CD4-positive, alpha-beta T cell treated with Interferon gamma for 1 hour (primary cell): ENCODE measurements around the gene CTPS2.
"Not testable (repeated sequence)": the region's sequence is repeated elsewhere in the genome, so short reads cannot be mapped to it uniquely, and the experiment has no call there.

ENCODE experiments used
- DNase-seq: peaks from one replicate; pipeline ENCODE4 v3.0.0-alpha.2; 2020

The CTPS2 gene

DNA sequence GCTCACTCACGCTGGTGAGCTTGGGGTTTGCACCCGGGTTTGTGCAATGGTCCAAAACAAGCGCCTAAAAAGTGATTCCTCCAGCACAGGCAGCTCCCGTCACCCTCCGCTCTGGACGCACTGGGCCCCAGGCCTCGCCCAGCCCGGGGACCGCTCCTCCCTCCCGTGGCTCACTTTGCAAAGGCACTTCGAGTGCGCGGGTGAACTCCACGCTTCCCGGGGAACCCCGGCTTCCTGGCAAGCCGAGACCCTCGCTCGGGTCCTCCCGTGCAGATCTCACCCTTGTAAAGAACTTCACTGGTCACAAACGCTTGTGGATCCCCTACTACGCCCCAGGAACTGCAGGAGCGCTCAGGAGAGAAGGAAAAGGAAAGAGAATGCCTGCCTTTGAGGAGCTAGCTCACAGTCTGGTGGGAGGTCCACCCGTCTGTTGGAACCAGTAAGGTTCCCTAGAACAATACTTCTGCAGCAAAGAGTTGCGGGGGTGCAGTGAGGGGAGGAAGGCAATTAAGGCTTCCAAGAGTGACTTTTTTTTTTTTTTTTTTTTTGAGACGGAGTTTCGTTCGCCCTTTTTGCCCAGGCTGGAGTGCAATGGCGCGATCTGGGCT lies at the start of gene CTPS2:
CTPS2 (minus strand) TSS at position 122 of the 608 bp plus-strand sequence. CDS start 9,767 bp downstream, outside the sequence.
- DNase-seq = peak; percentile 42

DNA sequence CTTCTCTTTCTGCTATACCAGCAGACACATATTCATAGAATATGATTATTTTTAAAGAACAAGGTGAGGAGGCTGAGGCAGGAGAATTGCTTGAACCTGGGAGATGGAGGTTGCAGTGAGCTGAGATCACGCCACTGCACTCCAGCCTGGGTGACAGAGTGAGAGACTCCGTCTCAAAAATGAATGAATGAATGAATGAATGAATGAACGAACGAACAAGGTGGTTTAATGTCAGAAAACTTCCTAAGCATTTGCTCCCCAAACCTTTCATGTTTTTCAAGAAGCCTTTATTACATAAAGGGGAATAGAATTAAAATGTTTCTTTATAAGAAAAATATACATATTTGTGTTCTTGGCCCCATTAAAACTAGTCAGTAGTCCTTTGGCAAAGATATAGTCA lies 49.0 kb upstream of the CTPS2 start:
- DNase-seq = not testable (repeated sequence)

- DNase-seq = no peak
Observed at GRCh38 chrX:16756724-16757123, 44.3 kb upstream of the CTPS2 start.

- DNase-seq = no peak
Observed at GRCh38 chrX:16754019-16754418, 41.5 kb upstream of the CTPS2 start.

DNA sequence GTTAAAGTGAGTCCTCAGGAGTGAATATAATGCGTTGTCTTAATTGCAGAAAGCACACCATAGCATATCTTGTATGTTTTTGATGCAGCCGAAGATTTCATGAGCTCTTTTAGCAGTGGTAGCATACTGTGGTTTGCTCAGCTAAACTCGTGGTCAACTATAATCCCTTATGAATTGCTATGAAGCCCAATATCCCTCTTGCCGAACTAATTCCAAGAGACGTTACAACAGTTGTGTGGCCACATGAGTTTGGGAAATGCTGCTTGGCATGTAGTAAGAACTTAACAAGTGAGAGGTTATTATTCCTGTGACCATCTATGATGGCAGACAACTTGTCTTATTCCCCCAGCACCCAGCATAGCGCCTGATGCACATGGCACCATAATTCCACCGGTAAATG lies 37.7 kb upstream of the CTPS2 start:
- DNase-seq = no peak

DNA sequence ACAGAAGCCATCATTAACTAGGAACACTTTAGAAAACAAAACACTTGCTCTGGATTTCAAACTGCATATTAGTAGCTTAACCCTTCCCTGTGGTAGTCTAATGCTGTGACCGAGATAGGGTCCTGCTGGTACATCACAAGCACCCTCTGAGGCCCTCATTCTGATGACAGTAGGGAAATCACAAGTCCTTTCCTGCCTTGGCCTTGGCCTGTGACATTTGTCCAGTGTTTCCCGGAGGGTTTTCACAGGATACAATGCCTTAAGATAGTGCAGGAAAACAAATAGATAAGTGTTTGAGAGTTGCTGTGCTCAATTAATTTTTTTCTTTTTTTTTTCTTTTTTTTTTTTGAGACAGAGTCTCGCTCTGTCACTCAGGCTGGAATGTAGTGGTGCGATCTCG lies 36.0 kb upstream of the CTPS2 start:
- DNase-seq = no peak

DNA sequence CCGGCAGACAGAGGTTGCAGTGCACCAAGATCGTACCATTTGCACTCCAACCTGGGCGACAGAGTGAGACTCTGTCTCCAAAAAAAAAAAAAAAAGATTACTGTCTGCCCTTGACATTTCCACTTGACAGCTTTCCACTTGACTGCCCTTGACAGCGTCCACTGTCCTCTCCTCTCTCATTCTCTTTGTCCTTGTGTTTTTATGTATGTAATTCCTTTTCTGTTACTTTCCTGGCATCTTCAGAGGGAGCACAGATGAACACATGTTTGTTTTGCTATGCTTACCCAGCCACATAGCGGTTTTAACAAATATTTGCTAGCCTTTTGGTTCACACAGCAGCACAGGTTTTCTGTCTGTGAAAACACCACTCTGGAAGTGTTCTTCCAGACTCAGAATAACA lies 33.2 kb upstream of the CTPS2 start:
- DNase-seq = no peak

DNA sequence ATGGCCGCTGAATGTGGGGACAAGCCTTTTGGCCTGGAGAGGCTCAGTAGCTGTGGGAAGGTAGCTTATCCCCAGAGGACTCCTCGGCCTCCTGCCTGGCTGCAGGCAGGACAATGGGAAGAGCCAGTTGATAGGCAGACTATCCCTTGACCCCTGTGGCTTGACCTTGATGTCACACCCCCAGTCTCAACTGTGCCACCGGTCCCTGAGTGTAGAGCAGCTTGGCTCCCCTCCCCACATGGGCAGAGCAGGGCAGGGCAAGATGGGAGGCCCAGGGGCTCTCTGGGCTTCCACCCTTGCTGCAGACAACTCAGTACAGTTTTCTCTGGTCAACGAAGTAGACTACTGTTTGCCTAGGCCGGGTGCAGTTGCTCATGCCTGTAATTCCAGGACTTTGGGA lies 32.6 kb upstream of the CTPS2 start:
- no peak for DNase-seq

DNA sequence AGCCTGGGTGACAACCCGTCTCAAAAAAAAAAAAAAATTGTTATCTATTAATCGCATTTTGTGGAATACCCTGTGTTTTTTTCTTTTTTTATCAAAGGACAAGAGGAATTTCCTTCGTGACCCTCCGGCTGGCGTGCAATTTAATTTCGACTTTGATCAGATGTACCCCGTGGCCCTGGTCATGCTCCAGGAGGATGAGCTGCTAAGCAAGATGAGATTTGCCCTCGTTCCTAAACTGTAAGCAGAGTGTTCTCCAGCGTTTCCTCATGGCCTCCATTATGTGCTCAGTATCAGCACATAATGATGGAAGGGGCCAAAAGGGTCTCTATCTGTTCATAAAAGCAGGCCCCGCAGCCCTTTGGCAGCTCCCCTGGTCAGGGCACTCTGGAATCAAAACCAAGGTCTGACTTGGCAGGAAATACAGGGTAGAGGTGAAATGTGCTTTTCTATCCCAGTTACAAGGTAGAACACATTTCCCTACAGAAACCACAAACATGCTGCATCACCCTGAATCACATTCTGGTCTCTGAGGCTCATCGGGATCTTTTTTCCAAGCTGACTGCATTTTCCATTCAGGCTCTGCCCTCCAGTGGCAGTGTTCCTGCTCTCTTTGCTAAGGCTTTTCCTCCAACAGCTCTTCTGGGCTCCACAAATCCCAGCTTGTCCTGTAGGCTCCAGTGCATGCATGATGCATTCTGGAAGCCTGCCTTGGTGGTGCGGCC lies 31.3 kb upstream of the CTPS2 start:
- no peak for DNase-seq

DNA sequence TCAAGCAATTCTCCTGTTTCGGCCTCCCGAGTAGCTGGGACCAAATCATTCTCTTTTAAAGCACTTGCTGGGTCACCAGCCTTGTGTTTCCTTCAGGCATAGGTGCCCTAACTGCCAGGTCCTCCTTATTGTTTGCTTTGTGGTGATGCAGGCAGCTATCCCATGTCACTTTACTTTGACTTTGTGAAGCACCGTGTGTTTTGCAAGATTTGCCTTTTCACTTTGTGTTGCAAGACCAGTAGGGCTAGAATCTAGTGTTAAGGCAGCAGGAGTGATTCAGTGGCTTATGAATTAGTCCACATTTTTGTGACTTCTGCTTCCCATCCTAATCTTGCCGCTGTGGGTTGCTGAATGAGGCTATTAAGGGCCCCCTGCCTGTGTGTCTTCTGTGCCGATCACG lies 27.1 kb upstream of the CTPS2 start:
- no peak for DNase-seq

DNA sequence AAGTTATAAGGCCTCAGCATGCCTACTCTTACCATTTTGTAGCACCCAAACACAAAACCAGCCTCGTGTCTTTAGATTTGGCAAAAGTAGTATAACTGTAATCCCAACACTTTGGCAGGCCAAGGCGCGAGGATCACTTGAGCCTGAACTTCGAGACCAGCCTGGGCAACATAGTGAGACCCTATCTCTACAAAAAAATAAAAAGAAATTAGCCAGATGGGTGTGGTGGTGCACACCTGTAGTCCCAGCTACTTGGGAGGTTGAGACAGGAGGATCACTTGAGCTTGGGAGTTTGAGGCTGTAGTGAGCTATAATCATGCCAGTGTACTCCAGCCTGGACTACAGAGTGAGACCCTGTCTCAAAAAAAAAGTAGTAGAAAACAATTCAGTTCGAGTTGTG lies 24.6 kb upstream of the CTPS2 start:
- no peak for DNase-seq

GRCh38 chrX:16733013-16733412 lies 20.5 kb upstream of the CTPS2 start:
- DNase-seq = no peak

DNA sequence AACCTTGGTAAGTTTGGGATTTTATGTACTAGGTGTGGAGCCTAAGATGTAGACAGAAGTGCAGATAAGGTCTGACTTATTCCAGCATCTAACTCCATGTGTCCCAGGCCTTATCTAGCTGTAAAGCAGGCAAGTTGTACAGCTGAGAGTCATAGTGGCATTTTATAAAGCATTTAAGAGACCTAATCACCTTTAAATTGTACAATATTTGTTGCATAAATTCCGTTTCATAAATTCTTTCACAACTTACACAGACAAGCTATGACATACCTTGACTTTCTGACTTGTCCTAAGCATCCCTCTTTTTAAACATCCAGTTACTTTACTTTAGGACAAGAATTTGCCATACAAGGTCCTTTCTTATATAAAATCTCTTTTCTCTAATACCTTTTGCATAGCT lies 18.0 kb upstream of the CTPS2 start:
- no peak for DNase-seq

- DNase-seq = no peak
Observed at GRCh38 chrX:16727637-16728036, 15.2 kb upstream of the CTPS2 start.

DNA sequence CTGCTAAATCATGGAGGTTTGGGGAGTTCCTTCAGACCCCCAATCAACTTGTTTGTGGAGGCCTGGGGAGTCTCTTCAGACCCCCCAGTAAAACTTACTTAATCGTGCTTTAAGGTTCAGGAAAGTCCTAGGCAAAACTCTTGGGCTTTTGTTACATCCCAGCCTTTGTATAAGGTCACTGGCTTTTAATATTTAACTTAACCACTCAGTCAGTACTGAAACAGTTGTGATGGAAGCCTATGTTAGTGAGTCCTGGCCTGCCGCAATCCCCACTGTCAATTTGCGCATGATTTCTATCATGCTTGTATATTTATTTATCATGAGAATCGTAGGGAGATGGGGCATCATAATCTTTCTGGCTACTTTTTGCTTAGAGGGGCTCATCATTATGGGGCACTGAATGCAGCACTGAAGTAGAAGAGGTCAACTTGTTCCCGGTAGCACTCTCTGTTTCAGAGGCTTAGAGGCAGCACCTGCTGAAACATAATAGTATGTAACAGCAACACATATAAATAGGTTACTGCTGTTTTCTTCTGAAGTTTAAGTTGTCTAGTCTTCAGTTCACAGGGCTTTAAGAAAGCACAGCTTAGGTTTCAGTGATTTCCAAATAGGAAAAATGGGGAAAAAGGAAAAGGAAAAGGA lies 14.0 kb upstream of the CTPS2 start:
- not testable (repeated sequence) for DNase-seq

DNA sequence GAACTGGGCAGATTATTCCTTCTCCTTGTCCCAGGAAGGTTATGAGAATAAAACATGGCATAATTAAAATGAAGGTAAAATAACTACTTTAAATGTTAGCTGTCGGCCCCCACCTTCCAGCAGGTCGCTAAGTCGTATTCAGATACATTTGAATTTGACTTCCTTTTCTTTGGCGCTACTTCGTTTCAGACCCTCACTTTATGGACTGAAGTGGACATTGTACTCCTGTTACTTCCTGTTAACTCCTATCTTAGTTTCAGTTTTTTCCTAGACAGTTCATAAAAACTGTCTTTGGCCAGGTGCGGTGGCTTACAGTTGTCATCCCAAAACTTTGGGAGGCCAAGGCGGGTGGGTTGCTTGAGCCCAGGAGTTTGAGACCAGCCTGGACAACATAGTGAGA lies 12.6 kb upstream of the CTPS2 start:
- no peak for DNase-seq

DNA sequence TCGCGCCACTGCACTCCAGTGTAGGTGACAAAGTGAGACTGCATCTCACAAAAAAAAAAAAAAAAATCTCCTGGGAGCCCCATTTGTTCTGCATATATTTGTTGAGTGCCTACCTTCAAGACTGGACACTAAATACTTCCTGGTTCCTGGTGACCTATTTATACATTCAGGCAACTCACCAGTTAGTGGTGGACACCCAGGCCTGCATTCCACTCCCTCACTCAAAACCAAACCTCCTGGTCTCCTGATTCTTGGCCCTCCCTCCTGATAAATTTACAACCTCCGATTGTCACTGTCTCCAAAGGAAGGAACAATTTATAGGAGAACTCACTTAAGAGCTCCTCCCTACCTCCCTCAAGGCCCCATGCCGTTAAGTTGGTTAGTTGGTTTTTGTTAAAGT lies 10.0 kb upstream of the CTPS2 start:
- no peak for DNase-seq

- peak; percentile 96 for DNase-seq
Observed at GRCh38 chrX:16719334-16720084, 7.0 kb upstream of the CTPS2 start, which contains the start of gene SYAP1. SYAP1 (plus strand) TSS chrX:16719612; CDS start chrX:16719725, 113 bp downstream.

DNA sequence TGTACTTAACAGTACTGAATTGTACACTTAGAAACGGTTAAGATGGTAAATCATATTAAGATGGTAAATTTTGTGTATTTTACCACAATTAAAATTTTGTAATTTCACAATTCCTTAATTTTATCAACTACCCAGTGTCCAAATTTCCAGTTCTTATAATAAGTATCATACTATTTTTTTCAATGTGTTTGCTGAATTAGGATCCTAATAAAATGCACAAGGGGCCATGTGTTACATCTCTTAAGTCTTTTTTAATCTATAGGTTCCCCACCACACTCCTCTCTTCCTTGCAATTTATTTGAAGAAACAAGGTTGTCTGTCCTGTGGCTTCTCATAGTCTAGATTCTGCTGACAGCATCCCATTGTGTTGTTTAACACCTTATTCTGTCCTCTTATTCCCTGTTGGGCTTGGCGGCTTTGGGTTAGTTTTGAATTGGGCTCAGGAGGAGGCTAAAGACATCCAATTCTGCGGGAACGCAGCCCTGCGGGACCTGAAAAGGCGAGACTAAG lies 6.4 kb upstream of the CTPS2 start:
- no peak for DNase-seq

DNA sequence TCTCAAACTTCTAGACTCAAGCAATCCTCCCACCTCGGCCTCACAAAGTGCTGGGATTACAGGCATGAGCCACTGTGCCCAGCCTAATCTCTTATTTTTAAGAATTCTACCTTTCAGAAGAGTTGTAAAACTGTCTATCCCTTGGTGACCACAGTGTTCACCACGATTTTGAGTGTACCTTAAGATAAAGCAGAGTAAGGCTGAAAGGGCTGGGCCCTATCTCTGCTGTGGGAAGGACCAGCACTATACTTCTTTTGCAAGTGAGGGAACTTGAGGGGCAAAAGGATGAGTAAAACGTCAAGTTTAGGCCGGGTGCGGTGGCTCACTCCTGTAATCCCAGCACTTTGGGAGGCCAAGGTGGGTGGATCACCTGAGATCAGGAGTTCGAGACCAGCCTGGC lies 4.0 kb upstream of the CTPS2 start:
- DNase-seq = not testable (repeated sequence)

DNA sequence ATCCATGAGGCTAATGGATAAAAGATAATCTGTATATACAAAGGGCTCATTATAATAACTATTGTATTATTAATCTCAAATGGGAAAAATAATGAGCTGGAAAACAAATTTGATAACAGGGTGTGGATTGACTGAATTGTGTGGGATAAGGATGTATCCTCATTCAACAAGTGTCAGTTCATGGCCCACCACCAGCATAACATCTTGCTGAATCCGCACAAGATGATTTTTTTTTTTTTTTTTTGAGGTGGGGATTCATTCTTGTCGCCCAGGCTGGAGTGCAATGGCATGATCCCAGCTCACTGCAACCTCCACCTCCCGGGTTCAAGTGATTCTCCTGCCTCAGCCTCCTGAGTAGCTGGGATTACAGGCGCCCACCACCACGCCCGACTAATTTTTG lies 3.2 kb upstream of the CTPS2 start:
- not testable (repeated sequence) for DNase-seq

- DNase-seq = no peak
Observed at GRCh38 chrX:16714504-16714903, 2.0 kb upstream of the CTPS2 start.

- no peak for DNase-seq
Observed at GRCh38 chrX:16711893-16712547, 449 bp downstream of the CTPS2 start.
